Body of pancreas (tissue), 4 donors: ENCODE results near the gene NPR2.

Experiments
- POLR2A ChIP-seq, 3 donors: fragments of 450-650 bp; IDR thresholded peaks; one replicate each; pipeline ENCODE4 v1.6.1; 2016; ENCODE audit warnings: antibody characterized with exemption in 3 of 3, mild to moderate bottlenecking in 2 of 3
- TF ChIP-seq, protein P1 (sequence below), 7 experiments: fragments of 450-650 bp in 4 of 7; fragments of 200-600 bp in 3 of 7; sonication (generic) in 3 of 7; IDR thresholded peaks; one replicate each; pipeline ENCODE4 v1.5.1; 2016 to 2019; ENCODE audit warnings: antibody characterized with exemption in 7 of 7

DNA sequence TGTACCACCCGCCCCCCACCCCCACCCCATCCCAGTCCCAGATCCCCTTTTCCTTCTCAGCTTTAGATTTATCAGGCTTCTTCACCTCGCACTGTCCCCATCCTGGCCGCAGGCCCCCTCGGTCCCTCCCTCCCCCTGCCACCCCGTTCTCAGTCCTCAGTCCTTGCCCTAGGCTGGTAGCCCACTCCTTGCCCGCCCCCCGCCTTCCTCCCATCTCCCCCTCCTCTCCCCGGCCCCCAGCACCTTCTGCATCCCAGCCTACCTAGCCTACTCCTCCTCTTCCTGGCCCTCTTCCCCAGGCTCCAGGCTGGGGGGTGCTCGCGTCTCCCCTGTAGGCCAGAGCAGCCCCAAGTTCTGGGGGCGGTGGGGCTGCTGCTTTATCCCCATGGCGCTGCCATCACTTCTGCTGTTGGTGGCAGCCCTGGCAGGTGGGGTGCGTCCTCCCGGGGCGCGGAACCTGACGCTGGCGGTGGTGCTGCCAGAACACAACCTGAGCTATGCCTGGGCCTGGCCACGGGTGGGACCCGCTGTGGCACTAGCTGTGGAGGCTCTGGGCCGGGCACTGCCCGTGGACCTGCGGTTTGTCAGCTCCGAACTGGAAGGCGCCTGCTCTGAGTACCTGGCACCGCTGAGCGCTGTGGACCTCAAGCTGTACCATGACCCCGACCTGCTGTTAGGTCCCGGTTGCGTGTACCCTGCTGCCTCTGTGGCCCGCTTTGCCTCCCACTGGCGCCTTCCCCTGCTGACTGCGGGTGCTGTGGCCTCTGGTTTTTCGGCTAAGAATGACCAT is 828 bp downstream of the NPR2 start:
- TF ChIP-seq, protein P1, sequence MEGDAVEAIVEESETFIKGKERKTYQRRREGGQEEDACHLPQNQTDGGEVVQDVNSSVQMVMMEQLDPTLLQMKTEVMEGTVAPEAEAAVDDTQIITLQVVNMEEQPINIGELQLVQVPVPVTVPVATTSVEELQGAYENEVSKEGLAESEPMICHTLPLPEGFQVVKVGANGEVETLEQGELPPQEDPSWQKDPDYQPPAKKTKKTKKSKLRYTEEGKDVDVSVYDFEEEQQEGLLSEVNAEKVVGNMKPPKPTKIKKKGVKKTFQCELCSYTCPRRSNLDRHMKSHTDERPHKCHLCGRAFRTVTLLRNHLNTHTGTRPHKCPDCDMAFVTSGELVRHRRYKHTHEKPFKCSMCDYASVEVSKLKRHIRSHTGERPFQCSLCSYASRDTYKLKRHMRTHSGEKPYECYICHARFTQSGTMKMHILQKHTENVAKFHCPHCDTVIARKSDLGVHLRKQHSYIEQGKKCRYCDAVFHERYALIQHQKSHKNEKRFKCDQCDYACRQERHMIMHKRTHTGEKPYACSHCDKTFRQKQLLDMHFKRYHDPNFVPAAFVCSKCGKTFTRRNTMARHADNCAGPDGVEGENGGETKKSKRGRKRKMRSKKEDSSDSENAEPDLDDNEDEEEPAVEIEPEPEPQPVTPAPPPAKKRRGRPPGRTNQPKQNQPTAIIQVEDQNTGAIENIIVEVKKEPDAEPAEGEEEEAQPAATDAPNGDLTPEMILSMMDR (IDR thresholded peaks at IDR 0.05): no peak
- no peak for TF ChIP-seq POLR2A (IDR thresholded peaks at IDR 0.05)
